Adrenal gland (tissue), 5 donors: ENCODE data around the gene COL5A1.

ENCODE experiments used
- POLR2A ChIP-seq, 2 donors: fragments of 450-650 bp; IDR thresholded peaks; one replicate each; pipeline ENCODE4 v1.6.1; 2017; ENCODE audit warnings: antibody characterized with exemption in 2 of 2, mild to moderate bottlenecking in 2 of 2, moderate library complexity in 1 of 2
- TF ChIP-seq, protein P1 (sequence below), 6 experiments: fragments of 450-650 bp in 4 of 6; fragments of 200-600 bp in 2 of 6; sonication (generic) in 1 of 6; IDR thresholded peaks; 1 replicate in 5 of 6; 2 replicates in 1 of 6; pipeline versions ENCODE4 v1.5.1 to v1.8.0; 2016 to 2021; ENCODE audit warnings: antibody characterized with exemption in 6 of 6, mild to moderate bottlenecking in 2 of 6, moderate library complexity in 1 of 6
- donor health status: DM: no; HTN: no; CAD: no.

DNA sequence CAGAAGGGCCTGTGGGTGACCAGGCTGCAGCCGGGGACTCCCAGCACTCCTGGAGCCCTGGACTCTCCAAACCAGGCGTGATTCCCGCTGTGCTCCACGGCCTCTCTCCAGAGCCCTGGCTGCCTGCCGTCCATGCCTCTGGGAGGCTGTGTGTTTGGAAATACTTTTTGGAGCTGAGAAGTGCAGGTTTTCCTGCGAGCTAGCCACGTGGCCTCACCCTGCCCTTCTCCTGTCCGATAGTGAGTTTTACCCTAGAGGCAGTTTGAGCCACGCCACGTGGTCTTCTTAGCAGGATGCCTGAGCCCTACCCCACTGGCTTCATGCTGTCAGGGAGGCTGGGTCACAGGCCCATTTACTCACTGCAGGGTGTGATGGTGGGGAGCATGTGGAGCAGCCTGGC is 71.3 kb downstream of the COL5A1 start:
- TF ChIP-seq, protein P1, sequence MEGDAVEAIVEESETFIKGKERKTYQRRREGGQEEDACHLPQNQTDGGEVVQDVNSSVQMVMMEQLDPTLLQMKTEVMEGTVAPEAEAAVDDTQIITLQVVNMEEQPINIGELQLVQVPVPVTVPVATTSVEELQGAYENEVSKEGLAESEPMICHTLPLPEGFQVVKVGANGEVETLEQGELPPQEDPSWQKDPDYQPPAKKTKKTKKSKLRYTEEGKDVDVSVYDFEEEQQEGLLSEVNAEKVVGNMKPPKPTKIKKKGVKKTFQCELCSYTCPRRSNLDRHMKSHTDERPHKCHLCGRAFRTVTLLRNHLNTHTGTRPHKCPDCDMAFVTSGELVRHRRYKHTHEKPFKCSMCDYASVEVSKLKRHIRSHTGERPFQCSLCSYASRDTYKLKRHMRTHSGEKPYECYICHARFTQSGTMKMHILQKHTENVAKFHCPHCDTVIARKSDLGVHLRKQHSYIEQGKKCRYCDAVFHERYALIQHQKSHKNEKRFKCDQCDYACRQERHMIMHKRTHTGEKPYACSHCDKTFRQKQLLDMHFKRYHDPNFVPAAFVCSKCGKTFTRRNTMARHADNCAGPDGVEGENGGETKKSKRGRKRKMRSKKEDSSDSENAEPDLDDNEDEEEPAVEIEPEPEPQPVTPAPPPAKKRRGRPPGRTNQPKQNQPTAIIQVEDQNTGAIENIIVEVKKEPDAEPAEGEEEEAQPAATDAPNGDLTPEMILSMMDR (IDR thresholded peaks at IDR 0.05) = no peak
- TF ChIP-seq POLR2A (IDR thresholded peaks at IDR 0.05) = no peak
